Liver (tissue), 9 donors: ENCODE measurements around the gene PSD. TPM values are rescaled to one million over a fixed set of nuclear protein-coding genes. Genes with fewer than 3 reads are reported as not detected.

Experiments used
- DNase-seq: peaks from one replicate; pipeline ENCODE4 v3.0.0-alpha.2; 2017; ENCODE audit warnings: low spot score
- H3K27ac ChIP-seq, 2 donors: one replicate each; pipeline ENCODE4 v1.7.0; 2013; ENCODE audit warnings: inconsistent platforms in 2 of 2, low read length in 2 of 2, control low read depth in 1 of 2, low read depth in 1 of 2, mild to moderate bottlenecking in 1 of 2
- H3K27me3 ChIP-seq, 4 donors: one replicate each; pipeline versions ENCODE4 v1.6.1 to v1.7.0; 2013; ENCODE audit warnings: low read length in 3 of 4, inconsistent platforms in 1 of 4, mild to moderate bottlenecking in 1 of 4, moderate library complexity in 1 of 4; ENCODE audit not compliant: control insufficient read depth in 4 of 4, insufficient read depth in 4 of 4
- H3K36me3 ChIP-seq, 4 donors: one replicate each; pipeline versions ENCODE4 v1.6.1 to v1.7.0; 2013; ENCODE audit warnings: low read length in 3 of 4, mild to moderate bottlenecking in 3 of 4, low read depth in 1 of 4, moderate library complexity in 1 of 4; ENCODE audit not compliant: control insufficient read depth in 4 of 4, insufficient read depth in 3 of 4
- H3K4me1 ChIP-seq, 4 donors: one replicate each; pipeline versions ENCODE4 v1.6.1 to v1.7.0; 2013; ENCODE audit warnings: low read length in 3 of 4, mild to moderate bottlenecking in 3 of 4, moderate library complexity in 1 of 4; ENCODE audit not compliant: control insufficient read depth in 4 of 4, insufficient read depth in 4 of 4
- H3K4me3 ChIP-seq, 3 donors: one replicate each; pipeline versions ENCODE4 v1.6.1 to v1.7.0; 2013; ENCODE audit warnings: low read length in 3 of 3, control low read depth in 1 of 3, low read depth in 1 of 3, mild to moderate bottlenecking in 1 of 3
- H3K9ac ChIP-seq, 2 donors: one replicate each; pipeline ENCODE4 v1.7.0; 2013; ENCODE audit warnings: low read length in 2 of 2, mild to moderate bottlenecking in 2 of 2, moderate library complexity in 2 of 2, control low read depth in 1 of 2, low read depth in 1 of 2
- H3K9me3 ChIP-seq, 4 donors: one replicate each; pipeline versions ENCODE4 v1.6.1 to v1.7.0; 2013; ENCODE audit warnings: low read length in 3 of 4; ENCODE audit not compliant: control insufficient read depth in 4 of 4
- ATF3 ChIP-seq: IDR thresholded peaks from 2 replicates; pipeline ENCODE4 v1.6.1; 2016; ENCODE audit warnings: antibody characterized with exemption
- CTCF ChIP-seq: fragments of 150-350 bp; IDR thresholded peaks from 2 replicates; pipeline ENCODE4 v1.5.1; 2017; ENCODE audit warnings: improper control_type of control experiment, low read depth, low read length; ENCODE audit not compliant: missing input control
- FOXA1 ChIP-seq: IDR thresholded peaks from 2 replicates; pipeline ENCODE4 v1.6.1; 2016; ENCODE audit warnings: antibody characterized with exemption
- FOXA2 ChIP-seq: IDR thresholded peaks from 2 replicates; pipeline ENCODE4 v1.6.1; 2016; ENCODE audit warnings: antibody characterized with exemption
- GABPA ChIP-seq, 2 donors: IDR thresholded peaks in 1 of 2; conservative IDR thresholded peaks in 1 of 2; 2 replicates each; pipeline ENCODE4 v1.6.1; 2016; ENCODE audit warnings: antibody characterized with exemption in 2 of 2, mild to moderate bottlenecking in 1 of 2, moderate library complexity in 1 of 2
- HNF4A ChIP-seq, 2 donors: conservative IDR thresholded peaks; 2 replicates each; pipeline ENCODE4 v1.6.1; 2016; ENCODE audit warnings: antibody characterized with exemption in 2 of 2, mild to moderate bottlenecking in 2 of 2
- HNF4G ChIP-seq: IDR thresholded peaks from 2 replicates; pipeline ENCODE4 v1.6.1; 2016; ENCODE audit warnings: antibody characterized with exemption
- JUND ChIP-seq, 2 donors: IDR thresholded peaks; 2 replicates each; pipeline ENCODE4 v1.6.1; 2016; ENCODE audit warnings: antibody characterized with exemption in 2 of 2
- NR2F2 ChIP-seq: IDR thresholded peaks from 2 replicates; pipeline ENCODE4 v1.6.1; 2016; ENCODE audit warnings: antibody characterized with exemption
- RAD21 ChIP-seq, 2 donors: IDR thresholded peaks; 2 replicates each; pipeline ENCODE4 v1.6.1; 2016; ENCODE audit warnings: antibody characterized with exemption in 2 of 2, mild to moderate bottlenecking in 2 of 2
- RXRA ChIP-seq, 2 donors: IDR thresholded peaks; 2 replicates each; pipeline ENCODE4 v1.6.1; 2017 to 2018; ENCODE audit warnings: antibody characterized with exemption in 2 of 2, mild to moderate bottlenecking in 1 of 2
- SP1 ChIP-seq: IDR thresholded peaks from 2 replicates; pipeline ENCODE4 v1.6.1; 2018; ENCODE audit warnings: antibody characterized with exemption, mild to moderate bottlenecking
- TAF1 ChIP-seq: conservative IDR thresholded peaks from 2 replicates; pipeline ENCODE4 v1.6.1; 2016; ENCODE audit warnings: antibody characterized with exemption, mild to moderate bottlenecking
- YY1 ChIP-seq: IDR thresholded peaks from 2 replicates; pipeline ENCODE4 v1.6.1; 2016; ENCODE audit warnings: antibody characterized with exemption, mild to moderate bottlenecking
- whole genome bisulfite sequencing: extraction: QIAGEN DNeasy Blood & Tissue Kit; methylation state at CpG from one replicate; pipeline ENCODE4 v1.1.7; 2013; 5-methylcytosine and 5-hydroxymethylcytosine counted together
- polyA plus RNA-seq, 2 donors: library from polyadenylated mRNA; stranded (reverse) in 1 of 2; unstranded in 1 of 2; fragments of 200-250 nt in 1 of 2; fragments of >200 nt in 1 of 2; fragmentation: Nextera tagmentation in 1 of 2; extraction: Ambion mirVana in 1 of 2; gene quantifications; one replicate each; pipeline versions ENCODE4 v1.2.1 to v1.2.3, GENCODE V29; 2013 to 2015
- total RNA-seq, 2 donors: library from RNA; depleted of rRNA; stranded (reverse); fragments of >200 nt; gene quantifications; one replicate each; pipeline ENCODE4 v1.2.3, GENCODE V29; 2014
- TF ChIP-seq, protein P1 (sequence below): IDR thresholded peaks from 2 replicates; pipeline ENCODE4 v1.6.1; 2016; ENCODE audit warnings: antibody characterized with exemption, mild to moderate bottlenecking
- TF ChIP-seq, protein P2 (sequence below): IDR thresholded peaks from 2 replicates; pipeline ENCODE4 v1.6.1; 2016; ENCODE audit warnings: antibody characterized with exemption
- donor health status: healthy.
- donor health status: healthy.
- donor health status: healthy.
- donor health status: healthy.
- donor health status: healthy.

The PSD gene
- total RNA-seq (under 1 TPM; 0.56 to 0.59 TPM), polyA plus RNA-seq (1 to 10 TPM in 1 of 2 donors, under 1 TPM in 1; 0.84 to 1.3 TPM)

DNA sequence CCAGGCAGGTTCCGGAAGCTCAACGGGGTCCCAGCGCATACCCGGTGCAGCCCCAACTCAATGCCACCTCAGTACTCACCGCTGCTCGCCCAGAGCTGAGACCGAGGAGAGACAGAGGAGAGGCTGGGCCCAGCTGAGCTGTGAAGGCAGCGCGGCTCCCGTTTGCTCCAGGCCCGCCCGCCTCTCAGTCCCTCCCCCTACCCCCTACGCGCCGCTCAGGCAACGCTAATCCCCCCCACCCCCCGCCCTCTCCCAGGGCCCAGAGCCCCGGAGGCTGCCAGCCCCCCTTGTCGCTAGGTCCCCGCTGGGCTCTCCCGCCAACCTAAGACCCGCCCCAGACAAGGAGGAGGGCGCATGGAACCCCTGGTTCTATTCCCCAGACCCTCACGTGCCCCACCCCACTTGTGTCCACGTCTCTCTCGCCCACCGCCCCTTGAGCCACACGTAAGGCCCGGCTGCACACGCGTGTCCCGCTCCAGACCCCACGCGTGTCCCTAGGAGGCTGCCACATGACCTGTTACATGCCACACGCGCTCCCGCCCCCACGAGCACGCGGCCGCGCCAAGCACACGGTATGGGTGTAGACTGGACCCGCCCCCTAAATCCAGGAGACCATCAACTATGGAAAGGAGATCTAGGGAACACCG, at the start of gene PSD:
Gene PSD, minus strand, starts transcription at position 164 of the 647 bp plus-strand sequence. CDS start 1,747 bp downstream, outside the sequence.
- Histone ChIP-seq H3K4me3 (peak within 1 kb of the TSS; percentile 86 to 91 (median 87)), H3K9ac (no peak within 1 kb of the TSS), H3K36me3 (peaks cover 0 to 2% (median 0%) of the 10 kb centered on the region in 4 donors), H3K4me1 (peaks cover 12 to 42% (median 30%) of the 10 kb centered on the region in 4 donors), H3K27me3 (no peaks in the 10 kb centered on the region), H3K9me3 (no peaks in the 10 kb centered on the region), H3K27ac (no peak within 1 kb of the TSS)
- 8% methylated on average over 45 of the region's 45 CpGs for WGBS
- TF ChIP-seq ATF3 (no peak), GABPA (IDR thresholded peaks at IDR 0.05 in 1 of 2, conservative IDR thresholded peaks at IDR 0.05 in 1 of 2) (no peak), HNF4G (no peak), RXRA (IDR thresholded peaks at IDR 0.05) (no peak), FOXA1 (no peak)
- no peak for DNase-seq

- Histone ChIP-seq H3K27me3 (no peaks in the 10 kb centered on the region), H3K4me1 (peaks cover 0 to 7% (median 5%) of the 10 kb centered on the region in 4 donors), H3K9me3 (no peaks in the 10 kb centered on the region), H3K27ac (no peak overlapping the region), H3K36me3 (peaks cover 0 to 2% (median 0%) of the 10 kb centered on the region in 4 donors), H3K9ac (no peak overlapping the region), H3K4me3 (no peak overlapping the region)
- 70% methylated on average over 6 of the region's 6 CpGs for WGBS
- no peak for DNase-seq
- TF ChIP-seq HNF4G: no peak
- no peak for TF ChIP-seq FOXA2
- TF ChIP-seq HNF4A (conservative IDR thresholded peaks at IDR 0.05): no peak
- TF ChIP-seq TAF1: no peak
- no peak for TF ChIP-seq NR2F2
- TF ChIP-seq YY1: no peak
Observed at GRCh38 chr10:102467971-102468438, 49.4 kb upstream of the PSD start.

- H3K9me3 ChIP-seq: no peaks in the 10 kb centered on the region
- no peak overlapping the region for H3K9ac ChIP-seq
- TF ChIP-seq SP1 (no peak), TAF1 (no peak), FOXA1 (no peak), HNF4G (no peak), RAD21 (IDR thresholded peaks at IDR 0.05) (no peak), YY1 (no peak), FOXA2 (no peak), JUND (IDR thresholded peaks at IDR 0.05) (no peak), CTCF (no peak), ATF3 (no peak), NR2F2 (no peak), HNF4A (conservative IDR thresholded peaks at IDR 0.05) (no peak), GABPA (IDR thresholded peaks at IDR 0.05 in 1 of 2, conservative IDR thresholded peaks at IDR 0.05 in 1 of 2) (no peak)
- TF ChIP-seq, protein P1, sequence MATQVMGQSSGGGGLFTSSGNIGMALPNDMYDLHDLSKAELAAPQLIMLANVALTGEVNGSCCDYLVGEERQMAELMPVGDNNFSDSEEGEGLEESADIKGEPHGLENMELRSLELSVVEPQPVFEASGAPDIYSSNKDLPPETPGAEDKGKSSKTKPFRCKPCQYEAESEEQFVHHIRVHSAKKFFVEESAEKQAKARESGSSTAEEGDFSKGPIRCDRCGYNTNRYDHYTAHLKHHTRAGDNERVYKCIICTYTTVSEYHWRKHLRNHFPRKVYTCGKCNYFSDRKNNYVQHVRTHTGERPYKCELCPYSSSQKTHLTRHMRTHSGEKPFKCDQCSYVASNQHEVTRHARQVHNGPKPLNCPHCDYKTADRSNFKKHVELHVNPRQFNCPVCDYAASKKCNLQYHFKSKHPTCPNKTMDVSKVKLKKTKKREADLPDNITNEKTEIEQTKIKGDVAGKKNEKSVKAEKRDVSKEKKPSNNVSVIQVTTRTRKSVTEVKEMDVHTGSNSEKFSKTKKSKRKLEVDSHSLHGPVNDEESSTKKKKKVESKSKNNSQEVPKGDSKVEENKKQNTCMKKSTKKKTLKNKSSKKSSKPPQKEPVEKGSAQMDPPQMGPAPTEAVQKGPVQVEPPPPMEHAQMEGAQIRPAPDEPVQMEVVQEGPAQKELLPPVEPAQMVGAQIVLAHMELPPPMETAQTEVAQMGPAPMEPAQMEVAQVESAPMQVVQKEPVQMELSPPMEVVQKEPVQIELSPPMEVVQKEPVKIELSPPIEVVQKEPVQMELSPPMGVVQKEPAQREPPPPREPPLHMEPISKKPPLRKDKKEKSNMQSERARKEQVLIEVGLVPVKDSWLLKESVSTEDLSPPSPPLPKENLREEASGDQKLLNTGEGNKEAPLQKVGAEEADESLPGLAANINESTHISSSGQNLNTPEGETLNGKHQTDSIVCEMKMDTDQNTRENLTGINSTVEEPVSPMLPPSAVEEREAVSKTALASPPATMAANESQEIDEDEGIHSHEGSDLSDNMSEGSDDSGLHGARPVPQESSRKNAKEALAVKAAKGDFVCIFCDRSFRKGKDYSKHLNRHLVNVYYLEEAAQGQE: no peak
- TF ChIP-seq, protein P2, sequence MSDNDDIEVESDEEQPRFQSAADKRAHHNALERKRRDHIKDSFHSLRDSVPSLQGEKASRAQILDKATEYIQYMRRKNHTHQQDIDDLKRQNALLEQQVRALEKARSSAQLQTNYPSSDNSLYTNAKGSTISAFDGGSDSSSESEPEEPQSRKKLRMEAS: no peak
- WGBS: 85% methylated on average over 6 of the region's 6 CpGs
- H3K4me1 ChIP-seq: peaks cover 2 to 14% (median 12%) of the 10 kb centered on the region in 4 donors
- peaks cover 0 to 2% (median 0%) of the 10 kb centered on the region in 4 donors for H3K36me3 ChIP-seq
- no peaks in the 10 kb centered on the region for H3K27me3 ChIP-seq
- H3K27ac ChIP-seq: no peak overlapping the region
- H3K4me3 ChIP-seq: no peak overlapping the region
- no peak for DNase-seq
Observed at GRCh38 chr10:102467318-102467717, 48.7 kb upstream of the PSD start.
